Sigmoid colon (tissue), 4 donors: Measurements from ENCODE around the gene USP49.

Experiments
- CTCF ChIP-seq, 4 experiments: fragments of 450-650 bp in 3 of 4; fragments of 200-600 bp in 1 of 4; IDR thresholded peaks; one replicate each; pipeline ENCODE4 v1.5.1; 2016 to 2019; ENCODE audit warnings: antibody characterized with exemption in 4 of 4, mild to moderate bottlenecking in 3 of 4, moderate library complexity in 2 of 4
- EP300 ChIP-seq, 4 donors: sonication (generic); formaldehyde crosslinking; IDR thresholded peaks; one replicate each; pipeline ENCODE4 v1.6.1; 2017; ENCODE audit warnings: antibody characterized with exemption in 4 of 4
- POLR2A ChIP-seq, 2 donors: fragments of 450-650 bp; IDR thresholded peaks; one replicate each; pipeline ENCODE4 v1.6.1; 2016; ENCODE audit warnings: antibody characterized with exemption in 2 of 2, mild to moderate bottlenecking in 2 of 2, moderate library complexity in 2 of 2

GRCh38 chr6:41746107-41746506 is 149.1 kb downstream of the USP49 start:
- TF ChIP-seq CTCF (IDR thresholded peaks at IDR 0.05) (no peak), EP300 (IDR thresholded peaks at IDR 0.05) (no peak), POLR2A (IDR thresholded peaks at IDR 0.05) (no peak)
